Psoas muscle (tissue), 8 donors: ENCODE measurements around the gene CDHR2. TPM values are rescaled to one million over a fixed set of nuclear protein-coding genes. Genes with fewer than 3 reads are reported as not detected.

Source experiments
- ATAC-seq, 4 donors: fragments of 200-7000 bp; cut with Tn5 transposase; one replicate each; pipeline ENCODE4 v1.9.1; 2020; ENCODE audit warnings: moderate library complexity in 3 of 4, mild to moderate bottlenecking in 2 of 4
- DNase-seq, 2 donors: peaks; one replicate each; pipeline ENCODE4 v3.0.0-alpha.2; 2020
- H3K27ac ChIP-seq: fragments of 200-600 bp; one replicate; pipeline ENCODE4 v1.8.0; 2022
- H3K27me3 ChIP-seq, 3 donors: fragments of 200-600 bp in 1 of 3; one replicate each; pipeline versions ENCODE4 v1.6.1 to v1.8.0; 2013 to 2022; ENCODE audit warnings: low read length in 2 of 3, mild to moderate bottlenecking in 2 of 3, moderate library complexity in 1 of 3; ENCODE audit not compliant: insufficient read depth in 3 of 3
- H3K36me3 ChIP-seq, 2 donors: fragments of 200-600 bp in 1 of 2; one replicate each; pipeline versions ENCODE4 v1.6.1 to v1.8.0; 2013 to 2022; ENCODE audit warnings: low read depth in 1 of 2, mild to moderate bottlenecking in 1 of 2, moderate library complexity in 1 of 2; ENCODE audit not compliant: insufficient read depth in 1 of 2
- H3K4me1 ChIP-seq: fragments of 200-600 bp; one replicate; pipeline ENCODE4 v1.8.0; 2022
- H3K4me3 ChIP-seq: fragments of 200-600 bp; one replicate; pipeline ENCODE4 v1.8.0; 2022; ENCODE audit warnings: mild to moderate bottlenecking
- H3K9me3 ChIP-seq: fragments of 200-600 bp; one replicate; pipeline ENCODE4 v1.8.0; 2022
- WGBS, 3 donors: extraction: QIAGEN DNeasy Blood & Tissue Kit; methylation state at CpG; one replicate each; pipeline versions ENCODE4 v1.1.6 to v1.1.7; 2013; 5-methylcytosine and 5-hydroxymethylcytosine counted together
- intact Hi-C, 2 donors: fragments of 100-400 bp; cut with DNase I; formaldehyde crosslinking; loops; one replicate each; pipeline versions ENCODE4 v1.11.0 to v1.14.2; 2022
- polyA plus RNA-seq, 3 donors: library from polyadenylated mRNA; stranded (reverse); fragments of 200-250 nt; gene quantifications; one replicate each; pipeline ENCODE4 v1.2.3, GENCODE V29; 2013
- total RNA-seq, 4 donors: library from RNA; stranded (reverse); fragmentation: NEBNext Ultra II Directional in 2 of 4; extraction: Animal tissue kit (Norgen Biotek cat#: 25700) in 2 of 4; gene quantifications; one replicate each; pipeline versions ENCODE4 v1.2.1 to v1.2.4, GENCODE V29; 2021 to 2023
- TF ChIP-seq, protein P1 (sequence below): fragments of 200-600 bp; IDR thresholded peaks from one replicate; pipeline ENCODE4 v1.8.0; 2022; ENCODE audit warnings: antibody characterized with exemption
- donor health status: healthy with polysubstance abuse.
- donor health status: DM: no; HTN: no; CAD: no; lungs with moderate emphysema.
- donor health status: Bipolar disorder and iron deficiency.
- donor health status: healthy.
- donor health status: DM: yes; HTN: yes; CAD: no.
- donor health status: DM: no; HTN: no; CAD: no.
- donor health status: DM: no; HTN: no; CAD: no.
- donor health status: DM: yes; HTN: yes; CAD: no.

The CDHR2 gene
- total and polyA plus RNA-seq, 7 donors, result 0.03 to 0.30 (median 0.14) TPM; not detected in 3

GRCh38 chr5:176632745-176633144, 83.6 kb downstream of the CDHR2 start:
- 18 to 33% (median 32%) methylated on average over 2 of the region's 2 CpGs for WGBS, 3 donors
- peak in 1 of 2 donors; percentile 63 for DNase-seq
- H3K9me3 ChIP-seq, result no peaks in the 10 kb centered on the region
- TF ChIP-seq, protein P1, sequence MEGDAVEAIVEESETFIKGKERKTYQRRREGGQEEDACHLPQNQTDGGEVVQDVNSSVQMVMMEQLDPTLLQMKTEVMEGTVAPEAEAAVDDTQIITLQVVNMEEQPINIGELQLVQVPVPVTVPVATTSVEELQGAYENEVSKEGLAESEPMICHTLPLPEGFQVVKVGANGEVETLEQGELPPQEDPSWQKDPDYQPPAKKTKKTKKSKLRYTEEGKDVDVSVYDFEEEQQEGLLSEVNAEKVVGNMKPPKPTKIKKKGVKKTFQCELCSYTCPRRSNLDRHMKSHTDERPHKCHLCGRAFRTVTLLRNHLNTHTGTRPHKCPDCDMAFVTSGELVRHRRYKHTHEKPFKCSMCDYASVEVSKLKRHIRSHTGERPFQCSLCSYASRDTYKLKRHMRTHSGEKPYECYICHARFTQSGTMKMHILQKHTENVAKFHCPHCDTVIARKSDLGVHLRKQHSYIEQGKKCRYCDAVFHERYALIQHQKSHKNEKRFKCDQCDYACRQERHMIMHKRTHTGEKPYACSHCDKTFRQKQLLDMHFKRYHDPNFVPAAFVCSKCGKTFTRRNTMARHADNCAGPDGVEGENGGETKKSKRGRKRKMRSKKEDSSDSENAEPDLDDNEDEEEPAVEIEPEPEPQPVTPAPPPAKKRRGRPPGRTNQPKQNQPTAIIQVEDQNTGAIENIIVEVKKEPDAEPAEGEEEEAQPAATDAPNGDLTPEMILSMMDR, result no peak
- no peaks in the 10 kb centered on the region for H3K36me3 ChIP-seq
- no peak overlapping the region for H3K4me3 ChIP-seq
- H3K4me1 ChIP-seq, result peaks cover 7% of the 10 kb centered on the region
- ATAC-seq, result peak; percentile 39 to 77 (median 76)
- intact Hi-C loops, result no loop called here
- peaks cover 0 to 36% (median 9%) of the 10 kb centered on the region in 3 donors for H3K27me3 ChIP-seq
- no peak overlapping the region for H3K27ac ChIP-seq

DNA sequence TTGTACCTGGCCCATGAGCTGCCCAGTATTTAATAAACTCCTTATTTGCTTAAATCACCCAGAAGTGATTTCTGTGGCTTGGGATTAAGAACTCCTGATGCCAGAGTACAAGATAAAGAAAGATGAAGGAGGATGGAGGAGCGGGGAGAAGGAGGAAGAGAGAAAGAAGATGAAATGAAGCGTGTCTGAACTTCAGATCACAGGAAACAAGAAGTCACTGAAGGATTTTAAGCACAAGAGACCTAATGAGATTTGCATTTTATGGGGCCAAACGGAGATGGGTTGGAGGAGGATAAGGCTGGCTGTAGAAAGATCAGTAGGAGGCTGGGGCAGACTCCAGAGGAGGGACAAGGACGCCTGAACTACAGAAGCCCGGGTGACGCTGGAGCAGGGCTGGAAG, 84.5 kb downstream of the CDHR2 start:
- H3K27me3 ChIP-seq, result peaks cover 0 to 31% (median 4%) of the 10 kb centered on the region in 3 donors
- intact Hi-C loops, result no loop called here

GRCh38 chr5:176636426-176636825, 87.3 kb downstream of the CDHR2 start:
- no peak overlapping the region for H3K4me3 ChIP-seq
- DNase-seq (no peak), ATAC-seq (no peak)
- H3K27me3 ChIP-seq, result peaks cover 0 to 9% (median 0%) of the 10 kb centered on the region in 3 donors
- TF ChIP-seq, protein P1, result no peak
- H3K4me1 ChIP-seq, result peaks cover 5% of the 10 kb centered on the region
- intact Hi-C loops, result no loop called here
- WGBS, 3 donors, result 39 to 47% (median 47%) methylated on average over 9 of the region's 9 CpGs
- no peaks in the 10 kb centered on the region for H3K9me3 ChIP-seq
- no peak overlapping the region for H3K27ac ChIP-seq
- no peaks in the 10 kb centered on the region for H3K36me3 ChIP-seq

More for the DNA sequence above, 84.5 kb downstream of the CDHR2 start:
- TF ChIP-seq, protein P1, result no peak
- ATAC-seq (no peak), DNase-seq (no peak)
- WGBS, 3 donors, result 27 to 31% (median 30%) methylated on average over 6 of the region's 6 CpGs
- peaks cover 7% of the 10 kb centered on the region for H3K4me1 ChIP-seq
- H3K9me3 ChIP-seq, result no peaks in the 10 kb centered on the region
- H3K36me3 ChIP-seq, result no peaks in the 10 kb centered on the region
- H3K4me3 ChIP-seq, result no peak overlapping the region
- no peak overlapping the region for H3K27ac ChIP-seq

DNA sequence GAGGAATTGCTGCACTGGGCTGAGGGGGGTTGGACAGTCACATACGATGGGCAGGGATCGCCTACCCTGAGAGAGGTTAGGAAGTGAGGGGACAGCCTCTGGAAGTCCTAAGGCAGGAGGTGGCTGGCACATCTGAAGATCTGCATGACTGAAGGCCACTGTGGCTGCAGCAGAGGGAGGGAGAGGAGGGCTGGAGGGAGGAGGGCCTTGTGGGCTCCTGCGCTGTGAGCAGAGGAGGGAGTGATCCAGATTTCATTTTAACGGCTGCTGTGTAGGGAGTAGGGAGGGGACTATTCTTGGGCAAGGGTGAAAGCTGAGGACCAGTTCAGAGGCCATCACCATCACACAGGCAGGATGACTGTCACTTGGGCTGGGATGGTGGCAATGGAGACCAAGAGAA, 88.4 kb downstream of the CDHR2 start:
- 61 to 66% (median 66%) methylated on average over 4 of the region's 4 CpGs for WGBS, 3 donors
- no peaks in the 10 kb centered on the region for H3K36me3 ChIP-seq
- H3K4me1 ChIP-seq, result peaks cover 5% of the 10 kb centered on the region
- H3K27ac ChIP-seq, result no peak overlapping the region
- ATAC-seq (no peak), DNase-seq (no peak)
- H3K4me3 ChIP-seq, result no peak overlapping the region
- H3K9me3 ChIP-seq, result no peaks in the 10 kb centered on the region
- intact Hi-C loops, result no loop called here
- peaks cover 0 to 9% (median 0%) of the 10 kb centered on the region in 3 donors for H3K27me3 ChIP-seq
- TF ChIP-seq, protein P1, result no peak

DNA sequence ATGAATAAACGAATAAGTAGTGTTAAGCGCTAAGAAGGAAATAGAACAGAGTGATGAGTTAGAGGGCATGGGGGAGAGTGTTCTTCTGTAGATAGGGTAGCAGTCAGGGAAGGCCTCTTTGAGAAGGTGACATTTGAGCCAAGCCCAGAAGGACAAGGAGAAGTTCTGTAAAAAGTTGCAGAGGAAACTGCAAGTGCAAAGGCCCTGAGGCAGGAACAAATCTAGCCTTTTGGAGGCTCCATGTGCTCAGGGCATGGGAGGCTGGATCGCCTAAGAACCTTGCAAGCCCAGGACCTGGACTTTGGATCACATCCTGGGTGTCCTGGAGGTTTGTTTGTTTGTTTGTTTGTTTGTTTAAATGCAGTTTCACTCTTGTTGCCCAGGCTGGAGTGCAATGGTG, 89.3 kb downstream of the CDHR2 start:
- intact Hi-C loops, result no loop called here

More for the DNA sequence above, 89.3 kb downstream of the CDHR2 start:
- H3K4me1 ChIP-seq, result peaks cover 5% of the 10 kb centered on the region
- H3K27ac ChIP-seq, result no peak overlapping the region
- ATAC-seq (no peak), DNase-seq (no peak)
- H3K36me3 ChIP-seq, result no peaks in the 10 kb centered on the region
- no peak overlapping the region for H3K4me3 ChIP-seq
- H3K9me3 ChIP-seq, result no peaks in the 10 kb centered on the region
- TF ChIP-seq, protein P1, result no peak
- H3K27me3 ChIP-seq, result peaks cover 0 to 9% (median 0%) of the 10 kb centered on the region in 3 donors
- 90 to 98% (median 91%) methylated on average over 3 of the region's 3 CpGs for WGBS, 3 donors
